K562 (cell line): ENCODE data around the gene STX1A. TPM values are rescaled to one million over a fixed set of nuclear protein-coding genes. Genes with fewer than 3 reads are reported as not detected.

Source experiments
- CBX1 ChIP-seq: sonication (generic); IDR thresholded peaks from 2 replicates; pipeline ENCODE4 v1.6.1; 2016; ENCODE audit warnings: antibody characterized with exemption, low read depth, mild to moderate bottlenecking
- ERF ChIP-seq: fragments of 450-650 bp; formaldehyde crosslinking; IDR thresholded peaks from 2 replicates; pipeline ENCODE4 v1.4.0; 2020; ENCODE audit warnings: mild to moderate bottlenecking, mixed read lengths
- KDM4B ChIP-seq, 2 experiments: fragments of 450-650 bp in 1 of 2; sonication (generic) in 1 of 2; IDR thresholded peaks; 2 replicates each; pipeline ENCODE4 v1.6.1; 2016 to 2017; ENCODE audit warnings: borderline replicate concordance in 2 of 2, antibody characterized with exemption in 1 of 2, low read depth in 1 of 2, mild to moderate bottlenecking in 1 of 2
- SIN3A ChIP-seq, 2 experiments: fragments of 150-350 bp in 1 of 2; IDR thresholded peaks; 2 replicates each; pipeline ENCODE4 v1.6.1; 2011 to 2016; ENCODE audit warnings: borderline replicate concordance in 2 of 2, low read depth in 2 of 2, low read length in 2 of 2, mild to moderate bottlenecking in 2 of 2, moderate library complexity in 2 of 2; ENCODE audit not compliant: control insufficient read depth in 1 of 2
- TCF3 ChIP-seq: sonication (generic); formaldehyde crosslinking; IDR thresholded peaks from 2 replicates; pipeline ENCODE4 v1.4.0; 2020; ENCODE audit warnings: mild to moderate bottlenecking, missing genetic modification reagents
- TRIM24 ChIP-seq, 2 experiments: fragments of 450-650 bp; IDR thresholded peaks; 2 replicates each; pipeline ENCODE4 v1.6.1; 2016
- ZNF589 ChIP-seq: fragments of 200-800 bp; sonication (Bioruptor generic); IDR thresholded peaks from 2 replicates; pipeline ENCODE4 v1.6.1; 2016; ENCODE audit warnings: low read depth, missing genetic modification characterization, missing compliant biosample characterization
- polyA plus RNA-seq, 8 experiments: library from polyadenylated mRNA; depleted of rRNA in 4 of 8; stranded (reverse) in 5 of 8; unstranded in 3 of 8; fragments of >200 nt; fragmentation: Nextera tagmentation in 2 of 8; fragmentation: Illumina TruSeq in 1 of 8; extraction: Ambion mirVana in 2 of 8; extraction: Trizol in 1 of 8; gene quantifications; 2 replicates each; pipeline versions ENCODE4 v1.2.1 to v1.2.3, GENCODE V29; 2011 to 2014; ENCODE audit warnings: inconsistent platforms in 1 of 8, missing spikeins in 1 of 8
- total RNA-seq, 7 experiments: library from RNA; depleted of rRNA in 6 of 7; stranded (reverse); fragments of >200 nt in 6 of 7; fragmentation: Illumina TruSeq in 2 of 7; extraction: Trizol in 2 of 7; gene quantifications; 2 replicates each; pipeline versions ENCODE4 v1.2.1 to v1.2.3, GENCODE V29; 2011 to 2021; ENCODE audit warnings: low replicate concordance in 1 of 7
- TF ChIP-seq, protein P1 (sequence below): fragments of 200-600 bp; sonication (generic); IDR thresholded peaks from one replicate; pipeline ENCODE4 v1.6.1; 2012; ENCODE audit warnings: mild to moderate bottlenecking, low read depth, low read length, inconsistent platforms
- TF ChIP-seq, protein P2 (sequence below), 2 experiments: fragments of 450-650 bp in 1 of 2; sonication (generic) in 1 of 2; formaldehyde crosslinking; conservative IDR thresholded peaks; 2 replicates each; pipeline versions ENCODE4 v1.4.0 to v1.8.1; 2020 to 2022; ENCODE audit warnings: mild to moderate bottlenecking in 1 of 2, missing genetic modification reagents in 1 of 2
- TF ChIP-seq, protein P3 (sequence below): fragments of 450-650 bp; IDR thresholded peaks from 2 replicates; pipeline ENCODE4 v1.6.1; 2016; ENCODE audit warnings: borderline replicate concordance
- TF ChIP-seq, protein P4 (sequence below): sonication (generic); formaldehyde crosslinking; IDR thresholded peaks from 2 replicates; pipeline ENCODE4 v1.9.0; 2022; ENCODE audit warnings: mild to moderate bottlenecking, missing genetic modification reagents

Gene STX1A
- total and polyA plus RNA-seq, 9 of the 15 experiments (the other 6 are each of a cell fraction or from before 2014, with no cell fraction given), result 0.04 to 15.1 (median 6.3) TPM

DNA sequence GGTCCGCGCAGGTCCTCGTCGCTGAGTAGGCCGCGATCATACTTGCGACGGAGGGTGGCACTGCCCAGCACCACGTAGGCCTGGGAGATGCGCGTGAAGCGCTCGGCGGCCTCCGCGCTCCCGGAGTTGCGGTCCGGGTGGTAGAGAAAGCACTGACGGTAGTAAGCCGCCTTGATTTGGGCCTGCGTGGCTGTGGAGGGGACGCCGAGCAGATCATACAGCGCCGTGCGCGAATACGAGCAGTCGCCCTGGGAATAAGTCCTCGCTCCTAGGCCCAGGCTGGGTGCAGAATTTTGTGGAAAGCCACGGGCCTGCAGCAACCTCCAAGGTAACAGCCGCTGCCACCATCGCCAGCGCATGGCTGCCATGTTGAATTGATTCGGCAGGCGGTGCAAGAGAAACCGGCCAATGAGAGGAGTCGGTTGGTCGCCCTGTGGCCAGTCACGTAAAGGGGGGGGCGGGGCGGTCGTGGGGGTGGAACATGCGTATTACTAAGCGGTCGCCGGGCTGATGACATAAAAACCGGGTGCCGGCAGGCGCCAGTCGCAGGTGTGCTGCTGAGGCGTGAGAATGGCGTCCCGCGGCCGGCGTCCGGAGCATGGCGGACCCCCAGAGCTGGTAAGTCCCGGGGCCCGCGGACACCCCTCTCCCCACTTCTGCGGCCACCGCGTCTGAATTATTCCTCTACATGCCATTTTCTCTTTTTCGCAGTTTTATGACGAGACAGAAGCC is 36.2 kb downstream of the STX1A start, which contains the start of the genes BUD23 and DNAJC30 (continued):
- TF ChIP-seq, protein P1, sequence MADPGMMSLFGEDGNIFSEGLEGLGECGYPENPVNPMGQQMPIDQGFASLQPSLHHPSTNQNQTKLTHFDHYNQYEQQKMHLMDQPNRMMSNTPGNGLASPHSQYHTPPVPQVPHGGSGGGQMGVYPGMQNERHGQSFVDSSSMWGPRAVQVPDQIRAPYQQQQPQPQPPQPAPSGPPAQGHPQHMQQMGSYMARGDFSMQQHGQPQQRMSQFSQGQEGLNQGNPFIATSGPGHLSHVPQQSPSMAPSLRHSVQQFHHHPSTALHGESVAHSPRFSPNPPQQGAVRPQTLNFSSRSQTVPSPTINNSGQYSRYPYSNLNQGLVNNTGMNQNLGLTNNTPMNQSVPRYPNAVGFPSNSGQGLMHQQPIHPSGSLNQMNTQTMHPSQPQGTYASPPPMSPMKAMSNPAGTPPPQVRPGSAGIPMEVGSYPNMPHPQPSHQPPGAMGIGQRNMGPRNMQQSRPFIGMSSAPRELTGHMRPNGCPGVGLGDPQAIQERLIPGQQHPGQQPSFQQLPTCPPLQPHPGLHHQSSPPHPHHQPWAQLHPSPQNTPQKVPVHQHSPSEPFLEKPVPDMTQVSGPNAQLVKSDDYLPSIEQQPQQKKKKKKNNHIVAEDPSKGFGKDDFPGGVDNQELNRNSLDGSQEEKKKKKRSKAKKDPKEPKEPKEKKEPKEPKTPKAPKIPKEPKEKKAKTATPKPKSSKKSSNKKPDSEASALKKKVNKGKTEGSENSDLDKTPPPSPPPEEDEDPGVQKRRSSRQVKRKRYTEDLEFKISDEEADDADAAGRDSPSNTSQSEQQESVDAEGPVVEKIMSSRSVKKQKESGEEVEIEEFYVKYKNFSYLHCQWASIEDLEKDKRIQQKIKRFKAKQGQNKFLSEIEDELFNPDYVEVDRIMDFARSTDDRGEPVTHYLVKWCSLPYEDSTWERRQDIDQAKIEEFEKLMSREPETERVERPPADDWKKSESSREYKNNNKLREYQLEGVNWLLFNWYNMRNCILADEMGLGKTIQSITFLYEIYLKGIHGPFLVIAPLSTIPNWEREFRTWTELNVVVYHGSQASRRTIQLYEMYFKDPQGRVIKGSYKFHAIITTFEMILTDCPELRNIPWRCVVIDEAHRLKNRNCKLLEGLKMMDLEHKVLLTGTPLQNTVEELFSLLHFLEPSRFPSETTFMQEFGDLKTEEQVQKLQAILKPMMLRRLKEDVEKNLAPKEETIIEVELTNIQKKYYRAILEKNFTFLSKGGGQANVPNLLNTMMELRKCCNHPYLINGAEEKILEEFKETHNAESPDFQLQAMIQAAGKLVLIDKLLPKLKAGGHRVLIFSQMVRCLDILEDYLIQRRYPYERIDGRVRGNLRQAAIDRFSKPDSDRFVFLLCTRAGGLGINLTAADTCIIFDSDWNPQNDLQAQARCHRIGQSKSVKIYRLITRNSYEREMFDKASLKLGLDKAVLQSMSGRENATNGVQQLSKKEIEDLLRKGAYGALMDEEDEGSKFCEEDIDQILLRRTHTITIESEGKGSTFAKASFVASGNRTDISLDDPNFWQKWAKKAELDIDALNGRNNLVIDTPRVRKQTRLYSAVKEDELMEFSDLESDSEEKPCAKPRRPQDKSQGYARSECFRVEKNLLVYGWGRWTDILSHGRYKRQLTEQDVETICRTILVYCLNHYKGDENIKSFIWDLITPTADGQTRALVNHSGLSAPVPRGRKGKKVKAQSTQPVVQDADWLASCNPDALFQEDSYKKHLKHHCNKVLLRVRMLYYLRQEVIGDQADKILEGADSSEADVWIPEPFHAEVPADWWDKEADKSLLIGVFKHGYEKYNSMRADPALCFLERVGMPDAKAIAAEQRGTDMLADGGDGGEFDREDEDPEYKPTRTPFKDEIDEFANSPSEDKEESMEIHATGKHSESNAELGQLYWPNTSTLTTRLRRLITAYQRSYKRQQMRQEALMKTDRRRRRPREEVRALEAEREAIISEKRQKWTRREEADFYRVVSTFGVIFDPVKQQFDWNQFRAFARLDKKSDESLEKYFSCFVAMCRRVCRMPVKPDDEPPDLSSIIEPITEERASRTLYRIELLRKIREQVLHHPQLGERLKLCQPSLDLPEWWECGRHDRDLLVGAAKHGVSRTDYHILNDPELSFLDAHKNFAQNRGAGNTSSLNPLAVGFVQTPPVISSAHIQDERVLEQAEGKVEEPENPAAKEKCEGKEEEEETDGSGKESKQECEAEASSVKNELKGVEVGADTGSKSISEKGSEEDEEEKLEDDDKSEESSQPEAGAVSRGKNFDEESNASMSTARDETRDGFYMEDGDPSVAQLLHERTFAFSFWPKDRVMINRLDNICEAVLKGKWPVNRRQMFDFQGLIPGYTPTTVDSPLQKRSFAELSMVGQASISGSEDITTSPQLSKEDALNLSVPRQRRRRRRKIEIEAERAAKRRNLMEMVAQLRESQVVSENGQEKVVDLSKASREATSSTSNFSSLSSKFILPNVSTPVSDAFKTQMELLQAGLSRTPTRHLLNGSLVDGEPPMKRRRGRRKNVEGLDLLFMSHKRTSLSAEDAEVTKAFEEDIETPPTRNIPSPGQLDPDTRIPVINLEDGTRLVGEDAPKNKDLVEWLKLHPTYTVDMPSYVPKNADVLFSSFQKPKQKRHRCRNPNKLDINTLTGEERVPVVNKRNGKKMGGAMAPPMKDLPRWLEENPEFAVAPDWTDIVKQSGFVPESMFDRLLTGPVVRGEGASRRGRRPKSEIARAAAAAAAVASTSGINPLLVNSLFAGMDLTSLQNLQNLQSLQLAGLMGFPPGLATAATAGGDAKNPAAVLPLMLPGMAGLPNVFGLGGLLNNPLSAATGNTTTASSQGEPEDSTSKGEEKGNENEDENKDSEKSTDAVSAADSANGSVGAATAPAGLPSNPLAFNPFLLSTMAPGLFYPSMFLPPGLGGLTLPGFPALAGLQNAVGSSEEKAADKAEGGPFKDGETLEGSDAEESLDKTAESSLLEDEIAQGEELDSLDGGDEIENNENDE, result no peak
- TF ChIP-seq, protein P2, sequence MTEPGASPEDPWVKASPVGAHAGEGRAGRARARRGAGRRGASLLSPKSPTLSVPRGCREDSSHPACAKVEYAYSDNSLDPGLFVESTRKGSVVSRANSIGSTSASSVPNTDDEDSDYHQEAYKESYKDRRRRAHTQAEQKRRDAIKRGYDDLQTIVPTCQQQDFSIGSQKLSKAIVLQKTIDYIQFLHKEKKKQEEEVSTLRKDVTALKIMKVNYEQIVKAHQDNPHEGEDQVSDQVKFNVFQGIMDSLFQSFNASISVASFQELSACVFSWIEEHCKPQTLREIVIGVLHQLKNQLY (CRISPR knock-in tag; conservative IDR thresholded peaks at IDR 0.05), result 0 out of 4 replicates have a peak, but pooled peaks of 1 of the 2 experiments have one; percentile 76
- peak; percentile 96 to 98 for TF ChIP-seq SIN3A (IDR thresholded peaks at IDR 0.05; ENCODE audit: borderline replicate concordance in 2 of 2, control insufficient read depth in 1 of 2, low read depth in 2 of 2, low read length in 2 of 2)
- TF ChIP-seq TRIM24 (IDR thresholded peaks at IDR 0.05), result peak in 1 of 2 experiments; percentile 11; a peak in 1 of 4 replicates
- TF ChIP-seq, protein P3, sequence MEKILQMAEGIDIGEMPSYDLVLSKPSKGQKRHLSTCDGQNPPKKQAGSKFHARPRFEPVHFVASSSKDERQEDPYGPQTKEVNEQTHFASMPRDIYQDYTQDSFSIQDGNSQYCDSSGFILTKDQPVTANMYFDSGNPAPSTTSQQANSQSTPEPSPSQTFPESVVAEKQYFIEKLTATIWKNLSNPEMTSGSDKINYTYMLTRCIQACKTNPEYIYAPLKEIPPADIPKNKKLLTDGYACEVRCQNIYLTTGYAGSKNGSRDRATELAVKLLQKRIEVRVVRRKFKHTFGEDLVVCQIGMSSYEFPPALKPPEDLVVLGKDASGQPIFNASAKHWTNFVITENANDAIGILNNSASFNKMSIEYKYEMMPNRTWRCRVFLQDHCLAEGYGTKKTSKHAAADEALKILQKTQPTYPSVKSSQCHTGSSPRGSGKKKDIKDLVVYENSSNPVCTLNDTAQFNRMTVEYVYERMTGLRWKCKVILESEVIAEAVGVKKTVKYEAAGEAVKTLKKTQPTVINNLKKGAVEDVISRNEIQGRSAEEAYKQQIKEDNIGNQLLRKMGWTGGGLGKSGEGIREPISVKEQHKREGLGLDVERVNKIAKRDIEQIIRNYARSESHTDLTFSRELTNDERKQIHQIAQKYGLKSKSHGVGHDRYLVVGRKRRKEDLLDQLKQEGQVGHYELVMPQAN, result peak; percentile 96; the same call in 1 of the 2 replicates
- TF ChIP-seq ZNF589 (CRISPR knock-in tag), result peak; percentile 14; the same call in 1 of the 2 replicates
- TF ChIP-seq, protein P4, sequence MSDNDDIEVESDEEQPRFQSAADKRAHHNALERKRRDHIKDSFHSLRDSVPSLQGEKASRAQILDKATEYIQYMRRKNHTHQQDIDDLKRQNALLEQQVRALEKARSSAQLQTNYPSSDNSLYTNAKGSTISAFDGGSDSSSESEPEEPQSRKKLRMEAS (CRISPR knock-in tag), result peak; percentile 72
- TF ChIP-seq TCF3, result peak; percentile 27; the same call in 1 of the 2 replicates
- 0 out of 2 replicates have a peak, but pooled peaks have one; percentile 9 for TF ChIP-seq CBX1
- peak; percentile 13; the same call in 1 of the 2 replicates for TF ChIP-seq ERF (CRISPR knock-in tag)
- TF ChIP-seq KDM4B (IDR thresholded peaks at IDR 0.05; ENCODE audit: borderline replicate concordance in 2 of 2, low read depth in 1 of 2), result peak in 1 of 2 experiments; percentile 72; a peak in 1 of 4 replicates
